ENCODE measurements around the gene PNMA8B. TPM values are rescaled to one million over a fixed set of nuclear protein-coding genes. Genes with fewer than 3 reads are reported as not detected.

Gene PNMA8B
- total RNA-seq, 1 experiment from 2014 or later = 0.10 TPM

DNA sequence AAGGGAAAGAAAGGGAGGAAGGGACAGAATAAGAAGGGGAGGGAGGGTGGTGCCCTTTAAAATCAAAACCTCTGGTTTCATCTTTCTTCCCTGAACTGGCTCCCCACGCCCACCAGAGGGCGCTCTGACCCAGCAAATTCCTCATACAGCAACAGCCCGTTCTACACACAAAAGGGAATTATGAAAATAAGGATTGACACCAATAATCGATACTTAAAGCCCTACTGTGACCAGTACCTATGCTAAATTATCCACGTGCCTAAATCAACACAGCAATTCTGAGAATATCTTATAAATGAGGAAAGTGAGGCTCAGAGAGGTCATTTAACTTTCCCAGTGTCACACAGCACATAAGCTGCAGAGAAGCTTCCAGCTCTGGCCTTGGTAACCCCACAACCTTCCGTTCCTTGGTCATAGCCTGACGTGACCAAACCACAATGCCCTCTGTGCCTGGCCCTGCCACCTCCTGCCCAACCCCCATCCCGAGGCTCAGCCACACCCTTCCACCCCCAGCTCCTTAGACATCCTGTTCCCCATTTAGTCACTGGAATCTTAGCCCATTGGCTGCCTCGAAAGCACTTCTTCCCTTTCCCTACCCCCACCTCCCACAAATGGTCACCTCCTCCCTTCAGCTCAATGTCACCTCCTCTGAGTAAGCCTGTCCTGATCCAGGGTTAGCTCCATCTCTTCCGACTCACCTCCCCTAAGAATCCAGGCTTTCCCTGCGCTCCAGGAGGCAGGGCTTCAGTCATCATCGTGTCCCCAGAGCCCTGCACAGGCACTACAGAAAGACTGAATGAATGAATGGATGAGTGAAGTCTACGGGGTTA lies 34.2 kb upstream of the PNMA8B start:
- peak; percentile 81 for ATAC-seq
- ChIA-PET POLR2A (interaction anchor here (0.7 to 1.1 kb wide), 2 partner anchors 13 to 71 kb away, joined by 3 to 5 read pairs; partner anchors contain the start of gene CALM3), CTCF (interaction anchor here (0.9 to 4.6 kb wide), 12 partner anchors 9 to 237 kb away, joined by 3 to 83 read pairs (median 5); partner anchors contain the start of gene DACT3), RAD21 (ENCODE audit: low non-redundant PET in 1 of 2, low total read pairs in 2 of 2, uncharacterized antibody in 2 of 2, unreplicated experiment in 2 of 2) (interaction anchor here (0.5 to 0.9 kb wide), 4 partner anchors 13 to 132 kb away, joined by 3 to 5 read pairs (median 4); no protein-coding TSS in a partner anchor)
- H3K4me2 ChIP-seq (ENCODE audit: low read length) = peak overlapping the region; percentile 68
- no peak overlapping the region for H3K27ac ChIP-seq (ENCODE audit: low read depth, low read length)
- H3K27me3 ChIP-seq (ENCODE audit: insufficient read depth, low read length) = no peaks in the 10 kb centered on the region
- H3K9me2 ChIP-seq (ENCODE audit: insufficient read depth) = no peaks in the 10 kb centered on the region
- peak overlapping the region; percentile 93 for H2AFZ ChIP-seq (ENCODE audit: low read depth, low read length, poor library complexity, severe bottlenecking)
- H3K36me3 ChIP-seq (ENCODE audit: control insufficient read depth in 1 of 2, insufficient read depth in 2 of 2, low read length in 2 of 2) = no peaks in the 10 kb centered on the region
- no peak for DNase-seq (ENCODE audit: low read depth, low spot score)
- H4K20me1 ChIP-seq (ENCODE audit: insufficient read depth) = no peaks in the 10 kb centered on the region
- BruUV-seq (replicated peaks) = no TSS peak
- H3K4me3 ChIP-seq (replicated peaks in 1 of 2; ENCODE audit: low read depth in 1 of 2, low read length in 2 of 2) = peak overlapping the region; percentile 9 to 37; a peak in 3 of 4 replicates
- H3K4me1 ChIP-seq (ENCODE audit: control insufficient read depth in 1 of 2, insufficient read depth in 2 of 2, low read length in 2 of 2) = peaks cover 5 to 16% of the 10 kb centered on the region in 2 experiments; a peak in 3 of 4 replicates
- H3K9ac ChIP-seq (ENCODE audit: low read length) = no peak overlapping the region
- no peak for TF ChIP-seq ZFX (IDR thresholded peaks at IDR 0.05)
- peak; percentile 91 to 96 (median 91) for TF ChIP-seq CTCF (IDR thresholded peaks at IDR 0.05 in 2 of 3, conservative IDR thresholded peaks at IDR 0.05 in 1 of 3; ENCODE audit: borderline replicate concordance in 1 of 3, insufficient read depth in 1 of 3, low read depth in 2 of 3, low read length in 2 of 3)
- TF ChIP-seq RAD21 (IDR thresholded peaks at IDR 0.05; ENCODE audit: low read depth) = peak; percentile 97
- TF ChIP-seq CBX3 (IDR thresholded peaks at IDR 0.05; ENCODE audit: low read depth) = peak; percentile 58; the same call in 1 of the 2 replicates
- TF ChIP-seq, protein P1, sequence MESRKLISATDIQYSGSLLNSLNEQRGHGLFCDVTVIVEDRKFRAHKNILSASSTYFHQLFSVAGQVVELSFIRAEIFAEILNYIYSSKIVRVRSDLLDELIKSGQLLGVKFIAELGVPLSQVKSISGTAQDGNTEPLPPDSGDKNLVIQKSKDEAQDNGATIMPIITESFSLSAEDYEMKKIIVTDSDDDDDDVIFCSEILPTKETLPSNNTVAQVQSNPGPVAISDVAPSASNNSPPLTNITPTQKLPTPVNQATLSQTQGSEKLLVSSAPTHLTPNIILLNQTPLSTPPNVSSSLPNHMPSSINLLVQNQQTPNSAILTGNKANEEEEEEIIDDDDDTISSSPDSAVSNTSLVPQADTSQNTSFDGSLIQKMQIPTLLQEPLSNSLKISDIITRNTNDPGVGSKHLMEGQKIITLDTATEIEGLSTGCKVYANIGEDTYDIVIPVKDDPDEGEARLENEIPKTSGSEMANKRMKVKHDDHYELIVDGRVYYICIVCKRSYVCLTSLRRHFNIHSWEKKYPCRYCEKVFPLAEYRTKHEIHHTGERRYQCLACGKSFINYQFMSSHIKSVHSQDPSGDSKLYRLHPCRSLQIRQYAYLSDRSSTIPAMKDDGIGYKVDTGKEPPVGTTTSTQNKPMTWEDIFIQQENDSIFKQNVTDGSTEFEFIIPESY (IDR thresholded peaks at IDR 0.05; ENCODE audit: extremely low read depth, insufficient replicate concordance, low read length) = no peak
- no peaks in the 10 kb centered on the region for H3K79me2 ChIP-seq (ENCODE audit: insufficient read depth, low read length)
- H3K9me3 ChIP-seq (ENCODE audit: control insufficient read depth in 1 of 2, insufficient read depth in 1 of 2, low read depth in 1 of 2, low read length in 2 of 2) = no peaks in the 10 kb centered on the region
- intact Hi-C loops (cut with micrococcal nuclease) = loop anchor here (1.0 to 2.0 kb wide), 4 partner anchors 12 to 217 kb away; partner anchors contain the start of genes FKRP and STRN4
